ENCODE results near the gene ATG13.

ATG13 gene

DNA sequence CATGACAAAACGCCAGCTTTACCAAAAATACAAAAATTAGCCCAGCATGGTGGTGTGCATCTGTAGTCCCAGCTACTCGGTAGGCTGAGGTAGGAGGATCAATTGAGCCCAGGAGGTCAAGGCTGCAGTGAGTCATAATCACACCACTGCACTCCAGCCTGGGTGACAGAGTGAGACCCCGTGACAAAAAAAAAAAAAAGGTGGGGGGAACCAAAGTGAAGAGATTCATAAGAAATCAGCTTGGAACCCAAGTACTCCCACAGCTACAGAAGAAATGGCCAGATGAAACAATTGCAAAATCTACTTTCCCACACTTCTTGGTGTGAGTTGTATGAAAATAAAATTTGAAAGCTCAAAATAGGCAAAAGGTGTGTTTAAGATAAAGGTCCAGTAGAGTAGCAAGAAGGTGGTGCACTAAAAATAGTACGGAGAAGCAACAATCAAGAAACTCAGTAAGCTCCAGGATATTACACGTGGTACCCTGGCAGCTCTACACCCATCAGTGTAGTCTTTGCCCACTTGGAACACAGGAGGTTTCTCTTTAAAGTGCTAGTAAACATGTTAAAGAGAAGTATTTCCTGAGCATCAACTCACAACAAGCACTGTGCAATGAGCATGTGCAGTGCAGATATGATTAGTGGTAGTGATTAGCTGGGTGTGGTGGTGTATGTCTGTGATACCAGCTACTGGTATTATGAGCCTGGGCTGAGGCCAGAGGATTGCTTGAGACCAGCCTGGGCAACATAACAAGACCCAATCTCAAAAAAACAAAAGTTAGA, 5.6 kb upstream of the ATG13 start:
- no peak overlapping the region for H3K4me3 ChIP-seq (ENCODE audit: low read depth, low read length)
- H3K27me3 ChIP-seq (replicated peaks), result no peaks in the 10 kb centered on the region
- no peak overlapping the region for H3K27ac ChIP-seq
- TF ChIP-seq, protein P1, sequence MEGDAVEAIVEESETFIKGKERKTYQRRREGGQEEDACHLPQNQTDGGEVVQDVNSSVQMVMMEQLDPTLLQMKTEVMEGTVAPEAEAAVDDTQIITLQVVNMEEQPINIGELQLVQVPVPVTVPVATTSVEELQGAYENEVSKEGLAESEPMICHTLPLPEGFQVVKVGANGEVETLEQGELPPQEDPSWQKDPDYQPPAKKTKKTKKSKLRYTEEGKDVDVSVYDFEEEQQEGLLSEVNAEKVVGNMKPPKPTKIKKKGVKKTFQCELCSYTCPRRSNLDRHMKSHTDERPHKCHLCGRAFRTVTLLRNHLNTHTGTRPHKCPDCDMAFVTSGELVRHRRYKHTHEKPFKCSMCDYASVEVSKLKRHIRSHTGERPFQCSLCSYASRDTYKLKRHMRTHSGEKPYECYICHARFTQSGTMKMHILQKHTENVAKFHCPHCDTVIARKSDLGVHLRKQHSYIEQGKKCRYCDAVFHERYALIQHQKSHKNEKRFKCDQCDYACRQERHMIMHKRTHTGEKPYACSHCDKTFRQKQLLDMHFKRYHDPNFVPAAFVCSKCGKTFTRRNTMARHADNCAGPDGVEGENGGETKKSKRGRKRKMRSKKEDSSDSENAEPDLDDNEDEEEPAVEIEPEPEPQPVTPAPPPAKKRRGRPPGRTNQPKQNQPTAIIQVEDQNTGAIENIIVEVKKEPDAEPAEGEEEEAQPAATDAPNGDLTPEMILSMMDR (IDR thresholded peaks at IDR 0.05; ENCODE audit: low read depth, low read length, missing control alignments), result no peak
- DNase-seq, result no peak
- no peaks in the 10 kb centered on the region for H3K36me3 ChIP-seq (replicated peaks)
- in situ Hi-C loops (cut with HindIII; ENCODE audit: low pct_ligation_motif_present, low sequenced_read_pairs), result no loop called here

DNA sequence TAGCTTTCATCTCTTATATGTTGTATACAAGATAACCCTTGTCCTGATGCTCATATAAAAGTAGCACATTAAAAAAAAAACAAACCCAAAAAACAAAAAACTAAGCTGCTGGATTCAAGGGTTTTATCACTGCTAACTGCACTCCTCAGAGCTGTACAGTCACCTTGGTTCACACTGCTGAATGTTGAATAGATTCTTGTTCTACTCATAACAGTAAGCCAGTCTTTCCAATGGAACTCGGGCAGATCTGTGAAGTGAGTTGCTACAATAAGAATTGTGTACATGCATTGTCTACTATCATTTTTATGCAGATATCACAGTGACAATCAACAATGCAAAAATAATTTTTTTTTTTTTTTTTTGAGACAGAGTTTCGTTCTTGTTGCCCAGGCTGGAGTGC, 5.0 kb upstream of the ATG13 start:
- H3K27ac ChIP-seq, result no peak overlapping the region
- no peak overlapping the region for H3K4me3 ChIP-seq (ENCODE audit: low read depth, low read length)
- in situ Hi-C loops (cut with HindIII; ENCODE audit: low pct_ligation_motif_present, low sequenced_read_pairs), result no loop called here
- H3K36me3 ChIP-seq (replicated peaks), result no peaks in the 10 kb centered on the region
- H3K27me3 ChIP-seq (replicated peaks), result no peaks in the 10 kb centered on the region
- TF ChIP-seq, protein P1 (IDR thresholded peaks at IDR 0.05; ENCODE audit: low read depth, low read length, missing control alignments), result no peak
- DNase-seq, result no peak

DNA sequence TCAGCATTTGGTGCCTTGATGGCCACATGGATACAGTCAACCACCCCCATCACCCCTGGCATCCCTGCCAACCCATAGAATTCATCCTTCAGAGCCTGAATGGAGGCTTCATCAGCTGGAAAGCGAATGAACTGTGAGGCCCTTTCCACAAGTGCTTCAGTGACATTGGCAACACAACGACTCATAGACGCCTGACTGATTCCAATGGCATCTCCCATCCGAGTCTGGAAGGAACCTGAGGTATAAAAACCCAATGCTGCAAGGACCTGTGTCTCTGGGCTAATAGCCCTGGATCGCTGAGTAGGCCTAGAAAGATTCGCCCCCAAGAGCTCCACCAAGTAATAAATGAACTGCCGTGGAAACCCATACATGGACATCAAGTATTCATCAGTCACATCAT, 1.6 kb upstream of the ATG13 start:
- Histone ChIP-seq H3K36me3 (replicated peaks) (peaks cover 8% of the 10 kb centered on the region), H3K27me3 (replicated peaks) (no peaks in the 10 kb centered on the region), H3K27ac (no peak overlapping the region), H3K4me3 (ENCODE audit: low read depth, low read length) (no peak overlapping the region)
- in situ Hi-C loops (cut with HindIII; ENCODE audit: low pct_ligation_motif_present, low sequenced_read_pairs), result no loop called here
- peak; percentile 16 for DNase-seq
- TF ChIP-seq, protein P1 (IDR thresholded peaks at IDR 0.05; ENCODE audit: low read depth, low read length, missing control alignments), result no peak

DNA sequence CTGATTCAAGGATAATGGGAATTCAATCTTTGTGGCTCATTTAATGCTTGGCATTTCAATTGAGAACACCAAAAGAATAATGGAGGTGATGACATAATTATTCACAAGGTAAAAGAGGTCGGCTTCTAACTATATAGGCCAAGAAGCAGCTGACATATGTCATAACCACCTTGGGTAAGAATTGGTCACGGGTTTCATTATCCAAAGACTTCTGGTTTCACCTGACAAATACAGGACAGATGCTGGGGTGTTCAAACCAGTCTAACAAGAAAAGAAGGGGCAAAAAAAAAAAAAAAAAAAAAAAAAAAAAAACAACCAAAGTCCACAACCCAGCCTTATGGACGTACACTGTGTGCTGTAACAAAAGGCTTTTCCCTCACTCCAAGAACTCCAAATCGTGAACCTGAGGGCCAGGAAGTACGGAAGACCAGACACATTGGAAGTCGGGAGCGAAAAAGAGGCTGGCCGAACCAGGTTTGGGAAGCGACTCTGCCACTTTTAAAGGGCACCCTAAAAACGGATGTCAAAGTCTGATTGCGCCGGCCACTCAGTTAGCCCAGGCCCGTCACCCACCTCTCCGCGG, 711 bp upstream of the ATG13 start:
- peak overlapping the region; percentile 100 for H3K27ac ChIP-seq
- H3K36me3 ChIP-seq (replicated peaks), result peaks cover 8% of the 10 kb centered on the region
- peak overlapping the region; percentile 100 for H3K4me3 ChIP-seq (ENCODE audit: low read depth, low read length)
- TF ChIP-seq, protein P1 (IDR thresholded peaks at IDR 0.05; ENCODE audit: low read depth, low read length, missing control alignments), result no peak
- no peaks in the 10 kb centered on the region for H3K27me3 ChIP-seq (replicated peaks)
- no peak for DNase-seq
- in situ Hi-C loops (cut with HindIII; ENCODE audit: low pct_ligation_motif_present, low sequenced_read_pairs), result no loop called here

DNA sequence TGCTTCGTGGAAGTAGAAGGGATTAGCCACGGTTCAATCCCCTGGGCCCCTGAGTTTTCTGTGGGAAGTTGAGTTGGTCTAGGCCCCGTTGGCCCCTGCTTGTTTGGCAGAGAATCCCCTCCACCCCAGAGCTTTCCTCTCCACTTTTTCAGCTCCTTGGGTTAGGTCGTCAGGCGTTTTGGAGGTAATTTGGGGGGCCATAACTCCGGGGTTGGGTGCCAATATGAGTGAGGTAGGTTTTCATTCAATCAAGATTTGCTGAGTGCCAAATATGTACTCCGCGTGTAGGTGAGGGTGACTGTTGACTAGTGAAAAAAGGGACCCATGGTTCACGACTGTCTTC, 590 bp downstream of the ATG13 start:
- Histone ChIP-seq H3K4me3 (ENCODE audit: low read depth, low read length) (peak overlapping the region; percentile 100), H3K36me3 (replicated peaks) (peaks cover 8% of the 10 kb centered on the region), H3K27me3 (replicated peaks) (no peaks in the 10 kb centered on the region), H3K27ac (peak overlapping the region; percentile 100)
- TF ChIP-seq, protein P1 (IDR thresholded peaks at IDR 0.05; ENCODE audit: low read depth, low read length, missing control alignments), result no peak
- DNase-seq, result no peak
- in situ Hi-C loops (cut with HindIII; ENCODE audit: low pct_ligation_motif_present, low sequenced_read_pairs), result no loop called here

Measured in brain microvascular endothelial cell (primary cell).